Measurements from ENCODE around the gene VAV2.

VAV2 gene
- total RNA-seq = 2.6 reads per million, percentile 8 among the genes with 10 or more reads in this experiment

- peak; percentile 20 for DNase-seq
Measured at GRCh38 chr9:133991964-133992779, at the start of gene VAV2. Gene VAV2 (minus strand): TSS chr9:133992324. CDS start chr9:133992278, 46 bp downstream.

GRCh38 chr9:134041649-134041962 lies 49.5 kb upstream of the VAV2 start:
- DNase-seq = no peak

- DNase-seq = no peak
Measured at GRCh38 chr9:134040781-134041648, 48.9 kb upstream of the VAV2 start.

- no peak for DNase-seq
Measured at GRCh38 chr9:134040176-134040565, 48.0 kb upstream of the VAV2 start.

GRCh38 chr9:134039386-134040175 lies 47.5 kb upstream of the VAV2 start:
- no peak for DNase-seq

GRCh38 chr9:134037641-134038040 lies 45.5 kb upstream of the VAV2 start:
- DNase-seq = no peak

GRCh38 chr9:134036130-134036529 lies 44.0 kb upstream of the VAV2 start:
- DNase-seq = no peak

- no peak for DNase-seq
Measured at GRCh38 chr9:134035041-134036039, 43.2 kb upstream of the VAV2 start.

GRCh38 chr9:134034215-134035040 lies 42.3 kb upstream of the VAV2 start:
- no peak for DNase-seq

- no peak for DNase-seq
Measured at GRCh38 chr9:134033516-134034214, 41.5 kb upstream of the VAV2 start.

- no peak for DNase-seq
Measured at GRCh38 chr9:134032456-134033222, 40.5 kb upstream of the VAV2 start.

- DNase-seq = no peak
Measured at GRCh38 chr9:134031783-134032182, 39.7 kb upstream of the VAV2 start.

- no peak for DNase-seq
Measured at GRCh38 chr9:134030821-134031470, 38.8 kb upstream of the VAV2 start.

GRCh38 chr9:134029248-134030226 lies 37.4 kb upstream of the VAV2 start:
- no peak for DNase-seq

GRCh38 chr9:134028575-134029247 lies 36.6 kb upstream of the VAV2 start:
- DNase-seq = no peak

- DNase-seq = no peak
Measured at GRCh38 chr9:134028076-134028475, 36.0 kb upstream of the VAV2 start.

- no peak for DNase-seq
Measured at GRCh38 chr9:134027561-134027960, 35.4 kb upstream of the VAV2 start.
